DND-41 (cell line): ENCODE results near the gene ACMSD.
A peak's percentile ranks its signal among the peaks of the same experiment; 100 is the strongest.

ENCODE experiments used
- ATAC-seq: fragments of 200-7000 bp; cut with Tn5 transposase; 3 replicates; pipeline ENCODE4 v1.9.1; 2021; ENCODE audit warnings: low read depth; ENCODE audit not compliant: insufficient read depth
- DNase-seq: peaks from one replicate; pipeline ENCODE4 v3.0.0-alpha.2; 2020
- H2AFZ ChIP-seq: 2 replicates; pipeline ENCODE4 v1.6.0; 2012; ENCODE audit warnings: low read depth, low read length
- H3K27ac ChIP-seq: 2 replicates; pipeline ENCODE4 v1.5.1; 2012; ENCODE audit warnings: low read length, inconsistent platforms
- H3K27me3 ChIP-seq: fragments of 200-600 bp; sonication (generic); 2 replicates; pipeline ENCODE4 v1.6.0; 2012; ENCODE audit warnings: low read length, mild to moderate bottlenecking, inconsistent platforms; ENCODE audit not compliant: insufficient read depth, poor library complexity
- H3K36me3 ChIP-seq: 2 replicates; pipeline ENCODE4 v1.5.1; 2012; ENCODE audit warnings: low read length, inconsistent platforms; ENCODE audit not compliant: insufficient read depth
- H3K4me1 ChIP-seq: 2 replicates; pipeline ENCODE4 v1.5.1; 2012; ENCODE audit warnings: mild to moderate bottlenecking, low read length; ENCODE audit not compliant: insufficient read depth
- H3K4me2 ChIP-seq: 2 replicates; pipeline ENCODE4 v1.6.0; 2012; ENCODE audit warnings: mild to moderate bottlenecking, moderate library complexity, low read length, inconsistent platforms; ENCODE audit not compliant: insufficient read depth
- H3K4me3 ChIP-seq, 2 experiments: fragments of 200-600 bp in 1 of 2; shearing (Covaris generic) in 1 of 2; 2 replicates each; pipeline ENCODE4 v1.5.1; 2012 to 2016; ENCODE audit warnings: inconsistent platforms in 2 of 2, low read length in 2 of 2, mild to moderate bottlenecking in 2 of 2, low read depth in 1 of 2, moderate library complexity in 1 of 2
- H3K79me2 ChIP-seq: 2 replicates; pipeline ENCODE4 v1.6.0; 2012; ENCODE audit warnings: low read length, inconsistent platforms; ENCODE audit not compliant: insufficient read depth
- H3K9ac ChIP-seq: 2 replicates; pipeline ENCODE4 v1.6.0; 2012; ENCODE audit warnings: low read depth, mild to moderate bottlenecking, inconsistent platforms, low read length, moderate library complexity
- H3K9me3 ChIP-seq: 2 replicates; pipeline ENCODE4 v1.5.1; 2012; ENCODE audit warnings: low read length, moderate library complexity, mild to moderate bottlenecking, inconsistent platforms; ENCODE audit not compliant: insufficient read depth, severe bottlenecking
- H4K20me1 ChIP-seq: 2 replicates; pipeline ENCODE4 v1.6.0; 2012; ENCODE audit warnings: low read length; ENCODE audit not compliant: insufficient read depth
- EZH2 ChIP-seq: IDR thresholded peaks from 3 replicates; pipeline ENCODE4 v1.6.1; 2012; ENCODE audit warnings: borderline replicate concordance, low read depth, mild to moderate bottlenecking, moderate library complexity, low read length, inconsistent platforms; ENCODE audit not compliant: severe bottlenecking
- TF ChIP-seq, protein P1 (sequence below): IDR thresholded peaks from 2 replicates; pipeline ENCODE4 v1.5.1; 2012; ENCODE audit warnings: borderline replicate concordance, low read length, moderate library complexity, mild to moderate bottlenecking; ENCODE audit not compliant: poor library complexity, severe bottlenecking; ENCODE audit errors: extremely low read depth

ACMSD gene

GRCh38 chr2:134917360-134917865 lies 79.0 kb downstream of the ACMSD start:
- no peak for ATAC-seq
- Histone ChIP-seq H4K20me1 (peaks cover 22% of the 10 kb centered on the region; the same call in 1 of the 2 replicates), H2AFZ (peak overlapping the region; percentile 87), H3K4me3 (peak overlapping the region; percentile 68 to 74), H3K4me1 (peaks cover 33% of the 10 kb centered on the region), H3K36me3 (peaks cover 11% of the 10 kb centered on the region; the same call in 1 of the 2 replicates), H3K4me2 (peak overlapping the region; percentile 75), H3K79me2 (peaks cover 37% of the 10 kb centered on the region), H3K9ac (peak overlapping the region; percentile 94), H3K9me3 (no peaks in the 10 kb centered on the region), H3K27ac (peak overlapping the region; percentile 90), H3K27me3 (no peaks in the 10 kb centered on the region)
- peak; percentile 47 for DNase-seq
- no peak for TF ChIP-seq EZH2
- TF ChIP-seq, protein P1, sequence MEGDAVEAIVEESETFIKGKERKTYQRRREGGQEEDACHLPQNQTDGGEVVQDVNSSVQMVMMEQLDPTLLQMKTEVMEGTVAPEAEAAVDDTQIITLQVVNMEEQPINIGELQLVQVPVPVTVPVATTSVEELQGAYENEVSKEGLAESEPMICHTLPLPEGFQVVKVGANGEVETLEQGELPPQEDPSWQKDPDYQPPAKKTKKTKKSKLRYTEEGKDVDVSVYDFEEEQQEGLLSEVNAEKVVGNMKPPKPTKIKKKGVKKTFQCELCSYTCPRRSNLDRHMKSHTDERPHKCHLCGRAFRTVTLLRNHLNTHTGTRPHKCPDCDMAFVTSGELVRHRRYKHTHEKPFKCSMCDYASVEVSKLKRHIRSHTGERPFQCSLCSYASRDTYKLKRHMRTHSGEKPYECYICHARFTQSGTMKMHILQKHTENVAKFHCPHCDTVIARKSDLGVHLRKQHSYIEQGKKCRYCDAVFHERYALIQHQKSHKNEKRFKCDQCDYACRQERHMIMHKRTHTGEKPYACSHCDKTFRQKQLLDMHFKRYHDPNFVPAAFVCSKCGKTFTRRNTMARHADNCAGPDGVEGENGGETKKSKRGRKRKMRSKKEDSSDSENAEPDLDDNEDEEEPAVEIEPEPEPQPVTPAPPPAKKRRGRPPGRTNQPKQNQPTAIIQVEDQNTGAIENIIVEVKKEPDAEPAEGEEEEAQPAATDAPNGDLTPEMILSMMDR, result no peak

- Histone ChIP-seq H2AFZ (peak overlapping the region; percentile 87), H3K4me2 (peak overlapping the region; percentile 75), H3K36me3 (peaks cover 15% of the 10 kb centered on the region; the same call in 1 of the 2 replicates), H3K79me2 (peaks cover 43% of the 10 kb centered on the region), H3K4me1 (peaks cover 38% of the 10 kb centered on the region), H3K4me3 (peak overlapping the region; percentile 68 to 74), H3K9me3 (no peaks in the 10 kb centered on the region), H3K9ac (peak overlapping the region; percentile 94), H3K27ac (peak overlapping the region; percentile 90), H3K27me3 (no peaks in the 10 kb centered on the region), H4K20me1 (peaks cover 28% of the 10 kb centered on the region; the same call in 1 of the 2 replicates)
- DNase-seq (no peak), ATAC-seq (peak; percentile 81)
- no peak for TF ChIP-seq EZH2
- TF ChIP-seq, protein P1, result peak; percentile 42
These were observed 79.6 kb downstream of the ACMSD start for GRCh38 chr2:134917888-134918525.

DNA sequence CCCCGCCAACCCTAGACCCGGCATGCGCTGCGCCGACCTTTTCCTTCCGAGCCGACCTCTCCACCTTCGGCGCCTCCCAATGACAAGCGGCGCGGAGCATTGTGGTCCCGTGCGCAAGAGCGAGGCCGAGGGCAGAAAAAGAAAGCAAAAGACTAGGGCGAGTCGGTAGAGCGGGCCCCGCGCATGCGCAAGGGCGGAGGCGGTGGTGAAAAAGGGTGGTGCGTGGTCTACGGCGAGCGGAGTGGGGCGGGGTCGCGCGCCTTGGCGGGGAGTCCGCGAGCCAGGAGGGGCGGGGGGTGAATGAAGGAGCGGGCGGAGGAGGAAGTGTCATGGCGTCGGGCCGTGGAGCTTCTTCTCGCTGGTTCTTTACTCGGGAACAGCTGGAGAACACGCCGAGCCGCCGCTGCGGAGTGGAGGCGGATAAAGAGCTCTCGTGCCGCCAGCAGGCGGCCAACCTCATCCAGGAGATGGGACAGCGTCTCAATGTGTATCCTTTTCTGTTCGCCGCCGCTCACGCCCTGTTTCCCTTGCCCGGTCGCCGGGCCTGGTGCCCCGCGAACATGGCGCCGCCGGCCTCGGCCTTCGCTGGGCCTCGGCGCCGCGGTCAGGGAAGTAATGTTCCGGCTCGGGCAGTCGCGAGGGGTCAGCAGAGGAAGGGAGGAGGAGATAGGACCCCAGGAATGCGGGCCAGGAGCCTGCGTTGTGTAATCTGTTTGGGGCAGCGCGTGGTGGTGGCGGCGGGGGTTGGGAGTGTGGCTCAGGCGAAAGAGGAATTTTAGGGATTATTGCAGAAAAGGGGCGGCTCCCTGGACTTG lies 80.3 kb downstream of the ACMSD start, which contains the start of gene CCNT2:
Gene CCNT2 (plus strand): TSS at position 297 of the 815 bp plus-strand sequence. CDS start 33 bp downstream, at position 330.
- DNase-seq (peak; percentile 100), ATAC-seq (peak; percentile 85)
- peaks cover 34% of the 10 kb centered on the region; the same call in 1 of the 2 replicates for H4K20me1 ChIP-seq
- peak within 1 kb of the TSS; percentile 93 for H2AFZ ChIP-seq
- H3K27me3 ChIP-seq, result no peaks in the 10 kb centered on the region
- H3K4me2 ChIP-seq, result peak within 1 kb of the TSS; percentile 75
- H3K79me2 ChIP-seq, result peaks cover 51% of the 10 kb centered on the region
- peak within 1 kb of the TSS; percentile 95 for H3K27ac ChIP-seq
- H3K4me1 ChIP-seq, result peaks cover 44% of the 10 kb centered on the region
- H3K4me3 ChIP-seq, result peak within 1 kb of the TSS; percentile 74 to 87
- TF ChIP-seq EZH2, result no peak
- TF ChIP-seq, protein P1, result no peak
- peaks cover 21% of the 10 kb centered on the region for H3K36me3 ChIP-seq
- H3K9ac ChIP-seq, result peak within 1 kb of the TSS; percentile 94
- H3K9me3 ChIP-seq, result no peaks in the 10 kb centered on the region
